ENCODE measurements around the gene FLT3LG.

GRCh38 chr19:49425178-49425577 is 48.8 kb upstream of the FLT3LG start, which contains the start of gene GFY:
- TF ChIP-seq, protein P1, sequence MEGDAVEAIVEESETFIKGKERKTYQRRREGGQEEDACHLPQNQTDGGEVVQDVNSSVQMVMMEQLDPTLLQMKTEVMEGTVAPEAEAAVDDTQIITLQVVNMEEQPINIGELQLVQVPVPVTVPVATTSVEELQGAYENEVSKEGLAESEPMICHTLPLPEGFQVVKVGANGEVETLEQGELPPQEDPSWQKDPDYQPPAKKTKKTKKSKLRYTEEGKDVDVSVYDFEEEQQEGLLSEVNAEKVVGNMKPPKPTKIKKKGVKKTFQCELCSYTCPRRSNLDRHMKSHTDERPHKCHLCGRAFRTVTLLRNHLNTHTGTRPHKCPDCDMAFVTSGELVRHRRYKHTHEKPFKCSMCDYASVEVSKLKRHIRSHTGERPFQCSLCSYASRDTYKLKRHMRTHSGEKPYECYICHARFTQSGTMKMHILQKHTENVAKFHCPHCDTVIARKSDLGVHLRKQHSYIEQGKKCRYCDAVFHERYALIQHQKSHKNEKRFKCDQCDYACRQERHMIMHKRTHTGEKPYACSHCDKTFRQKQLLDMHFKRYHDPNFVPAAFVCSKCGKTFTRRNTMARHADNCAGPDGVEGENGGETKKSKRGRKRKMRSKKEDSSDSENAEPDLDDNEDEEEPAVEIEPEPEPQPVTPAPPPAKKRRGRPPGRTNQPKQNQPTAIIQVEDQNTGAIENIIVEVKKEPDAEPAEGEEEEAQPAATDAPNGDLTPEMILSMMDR (conservative IDR thresholded peaks at IDR 0.05; ENCODE audit: low read depth, low read length): no peak
- no peak for TF ChIP-seq EZH2 (IDR thresholded peaks at IDR 0.05; ENCODE audit: low read length, unreplicated experiment)
- TF ChIP-seq EZH2phosphoT487 (IDR thresholded peaks at IDR 0.05; ENCODE audit: borderline replicate concordance, low read length): no peak
